DND-41 (cell line): ENCODE measurements around the gene PTOV1.
A peak's percentile ranks its signal among the peaks of the same experiment; 100 is the strongest.

ENCODE experiments used
- ATAC-seq: fragments of 200-7000 bp; cut with Tn5 transposase; 3 replicates; pipeline ENCODE4 v1.9.1; 2021; ENCODE audit warnings: low read depth; ENCODE audit not compliant: insufficient read depth
- DNase-seq: peaks from one replicate; pipeline ENCODE4 v3.0.0-alpha.2; 2020
- H2AFZ ChIP-seq: 2 replicates; pipeline ENCODE4 v1.6.0; 2012; ENCODE audit warnings: low read depth, low read length
- H3K27ac ChIP-seq: 2 replicates; pipeline ENCODE4 v1.5.1; 2012; ENCODE audit warnings: low read length, inconsistent platforms
- H3K27me3 ChIP-seq: fragments of 200-600 bp; sonication (generic); 2 replicates; pipeline ENCODE4 v1.6.0; 2012; ENCODE audit warnings: low read length, mild to moderate bottlenecking, inconsistent platforms; ENCODE audit not compliant: insufficient read depth, poor library complexity
- H3K36me3 ChIP-seq: 2 replicates; pipeline ENCODE4 v1.5.1; 2012; ENCODE audit warnings: low read length, inconsistent platforms; ENCODE audit not compliant: insufficient read depth
- H3K4me1 ChIP-seq: 2 replicates; pipeline ENCODE4 v1.5.1; 2012; ENCODE audit warnings: mild to moderate bottlenecking, low read length; ENCODE audit not compliant: insufficient read depth
- H3K4me2 ChIP-seq: 2 replicates; pipeline ENCODE4 v1.6.0; 2012; ENCODE audit warnings: mild to moderate bottlenecking, moderate library complexity, low read length, inconsistent platforms; ENCODE audit not compliant: insufficient read depth
- H3K4me3 ChIP-seq, 2 experiments: fragments of 200-600 bp in 1 of 2; shearing (Covaris generic) in 1 of 2; 2 replicates each; pipeline ENCODE4 v1.5.1; 2012 to 2016; ENCODE audit warnings: inconsistent platforms in 2 of 2, low read length in 2 of 2, mild to moderate bottlenecking in 2 of 2, low read depth in 1 of 2, moderate library complexity in 1 of 2
- H3K79me2 ChIP-seq: 2 replicates; pipeline ENCODE4 v1.6.0; 2012; ENCODE audit warnings: low read length, inconsistent platforms; ENCODE audit not compliant: insufficient read depth
- H3K9ac ChIP-seq: 2 replicates; pipeline ENCODE4 v1.6.0; 2012; ENCODE audit warnings: low read depth, mild to moderate bottlenecking, inconsistent platforms, low read length, moderate library complexity
- H3K9me3 ChIP-seq: 2 replicates; pipeline ENCODE4 v1.5.1; 2012; ENCODE audit warnings: low read length, moderate library complexity, mild to moderate bottlenecking, inconsistent platforms; ENCODE audit not compliant: insufficient read depth, severe bottlenecking
- H4K20me1 ChIP-seq: 2 replicates; pipeline ENCODE4 v1.6.0; 2012; ENCODE audit warnings: low read length; ENCODE audit not compliant: insufficient read depth
- EZH2 ChIP-seq: IDR thresholded peaks from 3 replicates; pipeline ENCODE4 v1.6.1; 2012; ENCODE audit warnings: borderline replicate concordance, low read depth, mild to moderate bottlenecking, moderate library complexity, low read length, inconsistent platforms; ENCODE audit not compliant: severe bottlenecking
- TF ChIP-seq, protein P1 (sequence below): IDR thresholded peaks from 2 replicates; pipeline ENCODE4 v1.5.1; 2012; ENCODE audit warnings: borderline replicate concordance, low read length, moderate library complexity, mild to moderate bottlenecking; ENCODE audit not compliant: poor library complexity, severe bottlenecking; ENCODE audit errors: extremely low read depth

PTOV1 gene

GRCh38 chr19:49830766-49831165 lies 20.2 kb upstream of the PTOV1 start:
- H3K79me2 ChIP-seq, result peaks cover 19% of the 10 kb centered on the region
- H3K4me2 ChIP-seq, result no peak overlapping the region
- TF ChIP-seq, protein P1, sequence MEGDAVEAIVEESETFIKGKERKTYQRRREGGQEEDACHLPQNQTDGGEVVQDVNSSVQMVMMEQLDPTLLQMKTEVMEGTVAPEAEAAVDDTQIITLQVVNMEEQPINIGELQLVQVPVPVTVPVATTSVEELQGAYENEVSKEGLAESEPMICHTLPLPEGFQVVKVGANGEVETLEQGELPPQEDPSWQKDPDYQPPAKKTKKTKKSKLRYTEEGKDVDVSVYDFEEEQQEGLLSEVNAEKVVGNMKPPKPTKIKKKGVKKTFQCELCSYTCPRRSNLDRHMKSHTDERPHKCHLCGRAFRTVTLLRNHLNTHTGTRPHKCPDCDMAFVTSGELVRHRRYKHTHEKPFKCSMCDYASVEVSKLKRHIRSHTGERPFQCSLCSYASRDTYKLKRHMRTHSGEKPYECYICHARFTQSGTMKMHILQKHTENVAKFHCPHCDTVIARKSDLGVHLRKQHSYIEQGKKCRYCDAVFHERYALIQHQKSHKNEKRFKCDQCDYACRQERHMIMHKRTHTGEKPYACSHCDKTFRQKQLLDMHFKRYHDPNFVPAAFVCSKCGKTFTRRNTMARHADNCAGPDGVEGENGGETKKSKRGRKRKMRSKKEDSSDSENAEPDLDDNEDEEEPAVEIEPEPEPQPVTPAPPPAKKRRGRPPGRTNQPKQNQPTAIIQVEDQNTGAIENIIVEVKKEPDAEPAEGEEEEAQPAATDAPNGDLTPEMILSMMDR, result no peak
- no peak for TF ChIP-seq EZH2
- no peaks in the 10 kb centered on the region for H3K9me3 ChIP-seq
- H3K27ac ChIP-seq, result no peak overlapping the region
- H3K4me1 ChIP-seq, result peaks cover 3% of the 10 kb centered on the region; the same call in 1 of the 2 replicates
- no peak for ATAC-seq
- no peak overlapping the region for H3K4me3 ChIP-seq
- no peak for DNase-seq
- no peak overlapping the region for H2AFZ ChIP-seq
- H3K36me3 ChIP-seq, result peaks cover 85% of the 10 kb centered on the region
- no peaks in the 10 kb centered on the region for H3K27me3 ChIP-seq
- peaks cover 20% of the 10 kb centered on the region for H4K20me1 ChIP-seq
- H3K9ac ChIP-seq, result no peak overlapping the region

- H3K36me3 ChIP-seq, result peaks cover 89% of the 10 kb centered on the region
Measured at GRCh38 chr19:49831592-49831991, 19.4 kb upstream of the PTOV1 start.

DNA sequence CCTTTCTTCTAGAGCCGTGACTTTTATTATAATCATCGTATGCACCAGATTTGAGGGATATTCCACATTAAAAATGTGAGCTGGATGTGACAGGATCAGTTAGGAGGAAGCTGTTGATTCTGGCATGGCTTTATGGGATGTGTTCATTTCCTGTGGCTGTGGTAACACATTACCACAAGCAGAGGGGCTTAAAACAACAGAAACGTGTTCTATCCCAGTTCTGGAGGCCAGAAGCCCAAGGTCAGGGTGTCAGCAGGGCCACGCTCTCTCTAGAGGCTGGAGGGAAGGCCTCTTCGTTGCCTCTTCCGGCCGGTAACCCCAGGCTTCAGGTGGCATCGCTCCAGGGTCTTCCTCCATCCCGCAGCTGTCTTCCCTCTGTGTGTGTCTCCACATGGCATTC lies 18.4 kb upstream of the PTOV1 start:
- ATAC-seq (peak; percentile 70), DNase-seq (no peak)
- Histone ChIP-seq H2AFZ (no peak overlapping the region), H3K27ac (peak overlapping the region; percentile 50; the same call in 1 of the 2 replicates), H4K20me1 (peaks cover 10% of the 10 kb centered on the region; the same call in 1 of the 2 replicates), H3K79me2 (peaks cover 2% of the 10 kb centered on the region), H3K9ac (no peak overlapping the region), H3K4me3 (no peak overlapping the region), H3K36me3 (peaks cover 89% of the 10 kb centered on the region), H3K4me1 (peaks cover 3% of the 10 kb centered on the region; the same call in 1 of the 2 replicates), H3K4me2 (no peak overlapping the region), H3K27me3 (no peaks in the 10 kb centered on the region), H3K9me3 (no peaks in the 10 kb centered on the region)
- TF ChIP-seq, protein P1, result no peak

More at GRCh38 chr19:49831592-49831991, 19.4 kb upstream of the PTOV1 start:
- Histone ChIP-seq H3K9me3 (no peaks in the 10 kb centered on the region), H3K9ac (no peak overlapping the region), H3K79me2 (peaks cover 11% of the 10 kb centered on the region), H2AFZ (no peak overlapping the region), H3K4me1 (peaks cover 3% of the 10 kb centered on the region; the same call in 1 of the 2 replicates), H3K27ac (no peak overlapping the region), H3K27me3 (no peaks in the 10 kb centered on the region), H4K20me1 (peaks cover 15% of the 10 kb centered on the region), H3K4me3 (no peak overlapping the region), H3K4me2 (no peak overlapping the region)
- ATAC-seq, result no peak
- DNase-seq, result no peak
- no peak for TF ChIP-seq EZH2
- TF ChIP-seq, protein P1, result no peak

GRCh38 chr19:49833599-49833998 lies 17.4 kb upstream of the PTOV1 start:
- peaks cover 93% of the 10 kb centered on the region for H3K36me3 ChIP-seq
- ATAC-seq (no peak), DNase-seq (no peak)
- peaks cover 5% of the 10 kb centered on the region; the same call in 1 of the 2 replicates for H4K20me1 ChIP-seq
- H3K4me3 ChIP-seq, result no peak overlapping the region
- H3K4me1 ChIP-seq, result peaks cover 3% of the 10 kb centered on the region; the same call in 1 of the 2 replicates
- no peaks in the 10 kb centered on the region for H3K27me3 ChIP-seq
- H3K9ac ChIP-seq, result no peak overlapping the region
- no peak overlapping the region for H3K27ac ChIP-seq
- H3K9me3 ChIP-seq, result no peaks in the 10 kb centered on the region
- H2AFZ ChIP-seq, result no peak overlapping the region
- TF ChIP-seq, protein P1, result no peak
- TF ChIP-seq EZH2, result no peak
- no peak overlapping the region for H3K4me2 ChIP-seq
- H3K79me2 ChIP-seq, result no peaks in the 10 kb centered on the region
